Type B pancreatic cell (in vitro differentiated cells): Measurements from ENCODE around the gene CRTAC1. TPM values are rescaled to one million over a fixed set of nuclear protein-coding genes. Genes with fewer than 3 reads are reported as not detected.

ENCODE experiments used
- DNase-seq: peaks from one replicate; pipeline ENCODE4 v3.0.0; 2021; ENCODE audit warnings: mixed read lengths; ENCODE audit not compliant: unreplicated experiment; ENCODE audit errors: extremely low spot score
- H3K27ac Mint-ChIP-seq: 2 replicates; pipeline ENCODE4 v1.8.0; 2021; ENCODE audit warnings: mild to moderate bottlenecking, mixed read lengths
- H3K27me3 Mint-ChIP-seq: 2 replicates; pipeline ENCODE4 v1.8.0; 2021; ENCODE audit warnings: mixed read lengths
- H3K36me3 Mint-ChIP-seq: 2 replicates; pipeline ENCODE4 v1.8.0; 2021; ENCODE audit warnings: mixed read lengths
- H3K4me1 Mint-ChIP-seq: one replicate; pipeline ENCODE4 v1.8.0; 2021; ENCODE audit warnings: mixed read lengths; ENCODE audit not compliant: unreplicated experiment
- H3K4me3 Mint-ChIP-seq: 2 replicates; pipeline ENCODE4 v1.8.0; 2021; ENCODE audit warnings: mild to moderate bottlenecking, mixed read lengths
- H3K9me3 Mint-ChIP-seq: 2 replicates; pipeline ENCODE4 v1.8.0; 2021; ENCODE audit warnings: mixed read lengths
- CTCF ChIP-seq: fragments of 200-600 bp; sonication (generic); conservative IDR thresholded peaks from 2 replicates; pipeline ENCODE4 v1.5.0; 2021; ENCODE audit warnings: antibody characterized with exemption, mild to moderate bottlenecking
- total RNA-seq: library from RNA; stranded (reverse); gene quantifications from 2 replicates; pipeline ENCODE4 v1.2.1, GENCODE V29; 2021; ENCODE audit warnings: low replicate concordance

The CRTAC1 gene
- total RNA-seq, 1 donor from 2014 or later = 5.3 TPM

GRCh38 chr10:97911217-97911616 is 119.2 kb downstream of the CRTAC1 start:
- DNase-seq = no peak
- no peak for TF ChIP-seq CTCF
- Mint-ChIP-seq H3K36me3 (no peaks in the 10 kb centered on the region), H3K4me3 (no peak overlapping the region), H3K9me3 (no peaks in the 10 kb centered on the region), H3K27me3 (peaks cover 59% of the 10 kb centered on the region), H3K27ac (no peak overlapping the region), H3K4me1 (peaks cover 4% of the 10 kb centered on the region)

- Mint-ChIP-seq H3K27me3 (peaks cover 58% of the 10 kb centered on the region), H3K36me3 (no peaks in the 10 kb centered on the region), H3K4me3 (no peak overlapping the region), H3K4me1 (no peaks in the 10 kb centered on the region), H3K27ac (no peak overlapping the region), H3K9me3 (no peaks in the 10 kb centered on the region)
- TF ChIP-seq CTCF = no peak
- DNase-seq = no peak
Measured at GRCh38 chr10:97910661-97911060, 119.8 kb downstream of the CRTAC1 start.

- H3K4me3 Mint-ChIP-seq = no peak overlapping the region
- H3K9me3 Mint-ChIP-seq = no peaks in the 10 kb centered on the region
- no peaks in the 10 kb centered on the region for H3K36me3 Mint-ChIP-seq
- H3K27ac Mint-ChIP-seq = no peak overlapping the region
- no peak for TF ChIP-seq CTCF
- no peaks in the 10 kb centered on the region for H3K4me1 Mint-ChIP-seq
- DNase-seq = no peak
- peaks cover 61% of the 10 kb centered on the region for H3K27me3 Mint-ChIP-seq
Measured at GRCh38 chr10:97907830-97908229, 122.6 kb downstream of the CRTAC1 start.

- Mint-ChIP-seq H3K27ac (no peak overlapping the region), H3K27me3 (peaks cover 60% of the 10 kb centered on the region), H3K36me3 (no peaks in the 10 kb centered on the region)
Measured at GRCh38 chr10:97907211-97907610, 123.2 kb downstream of the CRTAC1 start.

GRCh38 chr10:97905276-97905675 is 125.1 kb downstream of the CRTAC1 start:
- Mint-ChIP-seq H3K4me1 (no peaks in the 10 kb centered on the region), H3K36me3 (no peaks in the 10 kb centered on the region), H3K27ac (no peak overlapping the region), H3K9me3 (no peaks in the 10 kb centered on the region), H3K4me3 (no peak overlapping the region), H3K27me3 (peaks cover 54% of the 10 kb centered on the region)
- no peak for TF ChIP-seq CTCF
- no peak for DNase-seq

More at GRCh38 chr10:97907211-97907610, 123.2 kb downstream of the CRTAC1 start:
- TF ChIP-seq CTCF = no peak
- no peaks in the 10 kb centered on the region for H3K4me1 Mint-ChIP-seq
- no peaks in the 10 kb centered on the region for H3K9me3 Mint-ChIP-seq
- no peak for DNase-seq
- no peak overlapping the region for H3K4me3 Mint-ChIP-seq

- H3K9me3 Mint-ChIP-seq = no peaks in the 10 kb centered on the region
- H3K27me3 Mint-ChIP-seq = peaks cover 47% of the 10 kb centered on the region
- no peak for TF ChIP-seq CTCF
- no peak overlapping the region for H3K27ac Mint-ChIP-seq
- H3K4me3 Mint-ChIP-seq = no peak overlapping the region
- DNase-seq = no peak
- H3K36me3 Mint-ChIP-seq = no peaks in the 10 kb centered on the region
- H3K4me1 Mint-ChIP-seq = no peaks in the 10 kb centered on the region
Measured at GRCh38 chr10:97904576-97904975, 125.8 kb downstream of the CRTAC1 start.
